ENCODE measurements around the gene NFATC2.

The NFATC2 gene

GRCh38 chr20:51389543-51390264, 152.8 kb downstream of the NFATC2 start:
- no peak for DNase-seq (ENCODE audit: low spot score)

DNA sequence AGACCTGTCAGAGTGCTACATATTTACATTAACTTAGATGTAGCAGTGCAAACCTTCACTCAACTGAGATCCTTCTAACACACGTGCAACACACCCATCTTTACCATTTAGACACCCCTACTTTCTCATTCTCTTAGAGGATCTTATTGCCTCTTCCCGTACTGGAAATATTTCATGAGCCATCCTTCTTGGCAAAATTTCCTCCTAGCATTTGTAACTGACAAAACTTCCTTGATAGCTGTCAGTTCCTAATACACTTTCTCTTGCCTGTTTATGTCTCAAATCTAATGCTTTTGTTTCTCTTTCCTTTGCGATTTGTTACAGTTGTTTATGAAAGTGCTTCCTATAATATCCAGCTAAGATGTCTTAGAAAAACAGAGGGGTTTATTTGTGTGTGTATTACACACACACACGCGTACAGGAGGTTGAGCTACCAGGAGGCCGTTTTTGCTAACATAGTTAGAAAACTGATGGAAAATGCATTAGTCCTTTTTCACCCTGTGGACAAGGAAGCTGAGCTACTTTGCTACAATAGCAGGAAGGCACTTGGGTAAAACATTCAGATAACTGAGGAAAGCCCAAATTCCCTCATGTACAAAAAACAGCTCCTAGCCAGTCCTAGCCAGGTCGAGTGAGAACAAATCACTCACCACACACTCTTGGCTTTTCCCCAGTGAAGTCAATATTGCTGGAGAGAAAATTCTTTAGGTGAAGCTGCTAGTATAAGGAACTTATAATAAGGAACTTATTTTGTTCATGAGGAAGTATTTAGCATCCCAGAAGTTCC, 153.6 kb downstream of the NFATC2 start:
- DNase-seq (ENCODE audit: low spot score), result no peak

DNA sequence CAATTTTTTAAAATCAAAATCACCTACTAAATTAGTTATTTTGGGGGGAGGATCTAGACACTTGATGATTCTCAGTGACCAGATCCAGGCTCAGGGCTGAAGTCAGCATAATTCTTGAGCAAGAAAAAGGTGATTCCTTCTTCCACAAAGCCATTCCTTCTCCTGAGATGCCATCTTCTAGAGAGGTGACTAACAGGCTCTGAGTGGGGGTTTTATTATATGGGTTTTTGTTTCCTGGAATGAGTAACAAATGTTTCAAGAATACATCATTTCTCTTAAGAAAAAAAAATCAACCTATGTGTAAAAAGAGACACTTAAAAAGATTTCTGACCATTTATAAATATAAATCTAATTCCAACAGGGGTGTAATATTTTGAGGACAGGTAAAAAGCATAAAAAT, 154.3 kb downstream of the NFATC2 start:
- no peak for DNase-seq (ENCODE audit: low spot score)

GRCh38 chr20:51387125-51387875, 155.2 kb downstream of the NFATC2 start:
- DNase-seq (ENCODE audit: low spot score), result no peak

DNA sequence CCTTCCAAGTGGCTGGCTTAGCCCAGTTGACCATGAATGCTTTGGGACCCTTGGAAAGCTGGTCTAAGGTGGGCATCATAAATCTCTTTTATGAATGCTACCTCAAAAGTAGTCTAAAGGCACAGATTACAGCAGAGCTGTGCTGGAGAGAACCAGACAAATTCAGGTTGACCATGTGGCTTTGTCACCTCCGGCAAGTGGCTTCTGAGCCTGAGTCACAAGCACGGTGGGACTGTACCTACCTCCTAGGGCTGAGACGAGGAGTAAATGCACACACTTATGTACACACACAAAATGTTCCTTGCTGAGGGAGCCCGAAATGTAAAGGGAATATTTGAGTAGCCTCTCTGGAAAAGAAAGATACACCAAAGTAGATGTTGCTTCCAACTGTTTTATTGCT, 155.9 kb downstream of the NFATC2 start:
- DNase-seq (ENCODE audit: low spot score), result no peak

GRCh38 chr20:51385646-51386530, 156.6 kb downstream of the NFATC2 start:
- DNase-seq (ENCODE audit: low spot score), result peak; percentile 72

DNA sequence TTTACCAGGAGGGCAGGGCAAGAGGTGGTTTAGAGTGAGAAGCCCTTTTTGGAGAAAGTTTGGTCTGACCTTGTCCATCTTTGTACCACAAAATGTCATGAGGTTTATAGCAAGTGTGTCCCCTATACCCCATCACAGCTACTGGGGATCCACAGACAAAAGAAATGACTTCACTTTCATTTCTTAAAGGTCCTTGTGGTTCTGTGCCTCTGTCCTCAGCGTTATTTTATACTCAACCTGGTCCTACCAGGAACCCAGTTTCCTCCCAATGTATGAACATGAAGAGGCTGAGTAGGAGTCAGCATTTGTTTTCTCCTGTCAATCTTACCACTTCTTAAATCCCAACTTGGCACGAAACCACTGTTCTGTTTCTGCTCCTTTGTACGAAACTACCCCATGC, 157.6 kb downstream of the NFATC2 start:
- DNase-seq (ENCODE audit: low spot score), result no peak

- DNase-seq (ENCODE audit: low spot score), result no peak
These were observed 158.5 kb downstream of the NFATC2 start for GRCh38 chr20:51383891-51384510.

DNA sequence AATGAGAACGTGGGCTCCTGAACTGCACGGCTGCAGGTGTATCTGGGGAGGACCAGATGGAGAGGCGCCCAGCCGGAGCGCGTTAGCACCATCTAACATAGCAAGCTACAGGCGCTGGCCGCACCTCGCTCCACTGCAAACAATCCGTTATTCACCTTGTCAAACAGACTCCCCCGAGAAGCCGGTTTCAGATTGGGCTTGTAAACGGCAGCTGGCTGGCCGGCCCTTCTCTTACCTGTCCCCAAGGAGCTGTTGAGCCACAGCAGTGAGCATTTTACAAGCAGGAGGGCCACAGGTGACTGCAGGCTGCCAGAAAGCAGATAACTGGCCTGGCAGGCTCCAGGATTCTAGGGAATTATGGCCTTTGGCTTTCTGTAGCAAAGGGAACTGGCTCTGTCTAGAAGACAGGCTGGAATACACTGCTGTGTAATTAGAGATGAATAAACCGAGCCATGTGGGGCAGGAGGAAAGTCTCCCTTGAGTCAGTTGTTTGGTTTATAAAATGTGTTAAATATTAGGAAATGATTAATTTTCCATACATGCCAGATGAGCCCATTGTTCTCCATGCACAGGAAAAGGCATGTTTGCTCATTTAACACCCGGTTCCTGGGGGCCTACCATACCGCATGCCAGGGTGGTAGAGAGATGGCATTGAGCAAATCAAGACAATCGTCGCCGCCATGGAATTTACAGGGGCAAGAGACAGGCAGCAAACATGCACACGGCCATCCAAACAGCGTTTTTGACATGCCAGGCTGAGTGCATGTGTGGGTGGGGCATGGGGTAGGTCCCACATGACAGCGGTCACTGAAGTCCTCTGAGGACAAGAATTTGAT, 159.3 kb downstream of the NFATC2 start:
- no peak for DNase-seq (ENCODE audit: low spot score)

DNA sequence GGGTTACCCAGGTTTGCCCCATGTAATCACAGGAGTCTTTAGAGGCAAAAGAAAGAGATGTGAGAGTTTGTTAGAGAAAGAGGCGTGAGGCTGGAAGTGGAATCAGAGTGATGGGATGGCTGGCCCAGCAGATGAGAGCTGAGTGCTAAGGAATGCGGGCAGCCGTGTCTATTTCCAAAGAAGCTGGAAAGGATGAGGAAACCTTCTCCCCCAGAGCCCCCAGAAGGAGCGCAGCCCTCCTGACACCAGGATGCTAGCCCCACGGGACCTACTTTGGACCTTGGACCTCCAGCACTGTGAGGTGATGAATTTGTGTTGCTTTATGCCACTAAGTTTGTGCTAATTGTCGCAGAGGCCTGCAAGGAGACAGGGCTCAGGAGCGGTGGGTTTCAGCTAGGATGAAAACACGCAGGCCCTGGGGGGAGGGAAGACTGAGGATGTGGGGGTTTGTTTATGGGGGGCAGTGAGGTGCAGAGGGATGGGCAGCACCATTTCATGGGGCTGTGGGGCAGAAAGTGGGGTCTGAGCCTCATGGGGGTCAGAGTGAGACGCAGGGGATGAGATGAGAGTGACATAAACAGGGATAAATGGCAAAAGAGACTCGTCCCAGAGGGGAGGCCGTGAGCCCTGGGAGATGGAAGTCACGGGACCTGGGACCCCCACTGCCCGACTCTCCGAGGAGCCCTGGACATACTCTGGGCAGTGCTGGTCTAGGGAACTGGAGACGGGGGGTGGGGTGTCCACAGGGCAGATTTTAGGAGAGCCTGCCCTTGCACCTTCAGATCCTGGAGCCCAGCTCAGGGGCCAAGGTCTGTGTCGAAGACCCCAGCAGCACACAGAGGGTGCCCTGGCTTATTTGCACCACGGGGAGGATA, 160.2 kb downstream of the NFATC2 start:
- DNase-seq (ENCODE audit: low spot score), result no peak

DNA sequence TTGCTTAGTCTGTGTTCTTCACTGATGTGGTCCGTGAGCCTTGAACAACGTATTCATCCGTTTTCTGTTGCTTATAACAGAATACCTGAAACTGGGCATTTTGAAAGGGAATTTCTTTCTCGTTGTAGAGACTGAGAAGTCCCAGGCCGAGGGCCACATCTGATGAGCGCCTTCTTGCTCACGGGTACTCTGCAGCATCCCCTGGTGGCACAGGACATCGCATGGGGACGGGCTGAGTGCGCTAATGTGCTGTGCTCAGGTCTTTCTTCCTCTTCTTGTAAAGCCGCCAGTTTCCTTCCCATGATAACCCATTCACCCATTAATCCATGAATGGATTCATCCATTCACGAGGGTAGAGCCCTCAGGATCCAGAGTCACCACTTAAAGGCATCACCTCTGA, 161.0 kb downstream of the NFATC2 start:
- DNase-seq (ENCODE audit: low spot score), result no peak

DNA sequence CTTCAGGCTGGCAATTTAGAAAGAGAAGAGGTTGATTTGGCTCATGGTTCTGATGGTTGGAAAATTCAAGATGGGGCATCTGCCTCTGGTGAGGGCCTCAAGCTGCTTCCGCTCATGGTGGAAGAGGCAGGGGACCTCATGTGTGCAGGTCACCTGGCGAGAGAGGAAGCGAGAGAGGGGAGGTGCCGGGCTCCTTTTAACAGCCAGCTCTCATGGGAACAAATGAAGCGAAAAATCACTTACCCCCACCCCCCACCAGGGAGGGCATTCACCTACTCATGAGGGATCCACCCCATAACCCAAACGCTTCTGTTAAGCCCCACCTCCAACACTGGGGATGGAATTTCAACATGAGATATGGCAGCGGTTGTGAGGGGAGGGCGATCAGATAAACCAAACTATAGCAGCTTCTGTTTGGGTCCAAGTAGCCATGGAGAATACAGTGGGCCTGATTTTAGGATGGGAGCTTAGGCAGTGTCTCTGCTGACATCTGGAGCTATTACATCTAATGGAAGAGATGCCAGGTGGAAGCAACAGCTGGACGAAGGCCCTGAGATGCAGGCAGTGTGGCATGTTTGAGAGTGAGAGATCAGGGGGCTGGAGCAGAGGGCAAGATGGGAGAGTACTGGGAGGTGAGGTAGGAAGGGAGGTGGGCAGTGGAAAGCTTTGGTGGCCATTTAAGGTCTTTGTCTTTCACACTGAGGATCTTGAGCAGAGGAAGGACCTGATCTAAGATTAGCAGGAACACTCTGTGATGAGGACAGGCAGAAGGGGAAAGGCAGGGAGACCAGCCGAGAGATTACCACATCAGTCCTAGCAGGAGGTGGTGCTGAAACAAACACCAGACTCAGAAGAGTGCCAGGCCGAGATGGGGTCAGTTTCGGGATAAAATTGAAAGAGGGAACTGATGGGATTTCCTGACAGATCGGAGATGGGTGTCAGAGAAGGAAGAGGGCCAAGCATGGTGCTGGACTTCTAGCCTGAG, 161.8 kb downstream of the NFATC2 start:
- no peak for DNase-seq (ENCODE audit: low spot score)

- no peak for DNase-seq (ENCODE audit: low spot score)
These were observed 162.7 kb downstream of the NFATC2 start for GRCh38 chr20:51379601-51380341.

GRCh38 chr20:51378171-51378928, 164.2 kb downstream of the NFATC2 start:
- no peak for DNase-seq (ENCODE audit: low spot score)

GRCh38 chr20:51377132-51377531, 165.4 kb downstream of the NFATC2 start:
- no peak for DNase-seq (ENCODE audit: low spot score)

GRCh38 chr20:51376111-51376510, 166.4 kb downstream of the NFATC2 start:
- DNase-seq (ENCODE audit: low spot score), result no peak

GRCh38 chr20:51375561-51375960, 167.0 kb downstream of the NFATC2 start:
- no peak for DNase-seq (ENCODE audit: low spot score)
